SK-N-SH (cell line): ENCODE data around the gene USP10. TPM values are rescaled to one million over a fixed set of nuclear protein-coding genes. Genes with fewer than 3 reads are reported as not detected.

ENCODE experiments used
- CTCF ChIA-PET: fragments of 300-600, 350-600 bp; formaldehyde crosslinking; extraction: SDS; loops from one replicate; lab custom pipeline; 2021; lab: Yijun Ruan, JAX
- POLR2A ChIA-PET: fragments of 350-600 bp; sonication (Branson Sonifier 250); formaldehyde crosslinking; extraction: SDS; loops from one replicate; lab custom pipeline; 2020; ENCODE audit warnings: antibody characterized with exemption, inconsistent platforms; lab: Yijun Ruan, JAX
- DNase-seq: peaks from one replicate; pipeline ENCODE4 v3.0.0; 2012
- H2AFZ ChIP-seq: fragments of 200-600 bp; sonication (generic); 2 replicates; pipeline ENCODE4 v1.8.1; 2016; ENCODE audit warnings: antibody characterized with exemption, mild to moderate bottlenecking, low read depth
- H3F3A ChIP-seq: fragments of 200-600 bp; sonication (generic); replicated peaks from 2 replicates; pipeline ENCODE3; 2016; ENCODE audit warnings: antibody characterized with exemption, mild to moderate bottlenecking; ENCODE audit not compliant: insufficient read depth
- H3K27ac ChIP-seq, 2 experiments: fragments of 200-500 bp in 1 of 2; fragments of 200-600 bp in 1 of 2; sonication (Bioruptor generic) in 1 of 2; sonication (generic), shearing (Covaris generic) in 1 of 2; 2 replicates each; pipeline versions ENCODE4 v1.5.1 to v1.6.1; 2014 to 2016; ENCODE audit warnings: low read depth in 2 of 2, inconsistent platforms in 1 of 2, low read length in 1 of 2, mild to moderate bottlenecking in 1 of 2, mixed read lengths in 1 of 2
- H3K27me3 ChIP-seq: fragments of 200-600 bp; sonication (generic), shearing (Covaris generic); 2 replicates; pipeline ENCODE4 v1.6.1; 2016; ENCODE audit warnings: mixed run types; ENCODE audit not compliant: insufficient read depth
- H3K36me3 ChIP-seq, 2 experiments: fragments of 200-500 bp in 1 of 2; fragments of 200-600 bp in 1 of 2; sonication (Bioruptor generic) in 1 of 2; sonication (generic) in 1 of 2; replicated peaks in 1 of 2; 2 replicates each; pipeline versions ENCODE3 to v1.5.1; 2014 to 2016; ENCODE audit warnings: low read length in 1 of 2, mild to moderate bottlenecking in 1 of 2; ENCODE audit not compliant: insufficient read depth in 2 of 2, control insufficient read depth in 1 of 2
- H3K4me1 ChIP-seq, 2 experiments: fragments of 200-500 bp in 1 of 2; fragments of 200-600 bp in 1 of 2; sonication (Bioruptor generic) in 1 of 2; sonication (generic), shearing (Covaris generic) in 1 of 2; 2 replicates each; pipeline versions ENCODE4 v1.5.1 to v1.6.1; 2014 to 2016; ENCODE audit warnings: low read depth in 1 of 2, low read length in 1 of 2, mixed run types in 1 of 2; ENCODE audit not compliant: insufficient read depth in 2 of 2, control insufficient read depth in 1 of 2
- H3K4me2 ChIP-seq: fragments of 200-600 bp; sonication (generic), shearing (Covaris generic); 2 replicates; pipeline ENCODE4 v1.6.1; 2017; ENCODE audit warnings: mixed run types
- H3K4me3 ChIP-seq, 2 experiments: fragments of 200-500 bp in 1 of 2; fragments of 200-600 bp in 1 of 2; sonication (Bioruptor generic) in 1 of 2; sonication (generic), shearing (Covaris generic) in 1 of 2; 2 replicates each; pipeline versions ENCODE4 v1.5.1 to v1.8.1; 2014 to 2016; ENCODE audit warnings: low read depth in 2 of 2, inconsistent platforms in 1 of 2, low read length in 1 of 2, mild to moderate bottlenecking in 1 of 2, mixed read lengths in 1 of 2, moderate library complexity in 1 of 2
- H3K79me2 ChIP-seq: fragments of 200-600 bp; sonication (generic); 2 replicates; pipeline ENCODE4 v1.8.1; 2017; ENCODE audit warnings: mild to moderate bottlenecking; ENCODE audit not compliant: insufficient read depth
- H3K9ac ChIP-seq: fragments of 200-600 bp; sonication (generic); 2 replicates; pipeline ENCODE4 v1.6.1; 2017; ENCODE audit warnings: mixed run types
- H3K9me2 ChIP-seq: fragments of 200-600 bp; sonication (generic); 2 replicates; pipeline ENCODE4 v1.6.1; 2017; ENCODE audit warnings: mixed run types
- H3K9me3 ChIP-seq: fragments of 200-600 bp; sonication (generic); 2 replicates; pipeline ENCODE4 v1.6.1; 2017; ENCODE audit warnings: mixed run types, mild to moderate bottlenecking, moderate library complexity
- H4K20me1 ChIP-seq: fragments of 200-600 bp; sonication (generic); 2 replicates; pipeline ENCODE4 v1.6.1; 2017; ENCODE audit warnings: mild to moderate bottlenecking, mixed run types; ENCODE audit not compliant: insufficient read depth
- CHD2 ChIP-seq: fragments of 150-350 bp; IDR thresholded peaks from 2 replicates; pipeline ENCODE4 v1.6.1; 2018; ENCODE audit warnings: low read length; ENCODE audit not compliant: partially characterized antibody
- EP300 ChIP-seq, 2 experiments: IDR thresholded peaks; 2 replicates each; pipeline versions ENCODE4 v1.4.0 to v1.6.1; 2012; ENCODE audit warnings: borderline replicate concordance in 1 of 2, low read depth in 1 of 2, low read length in 1 of 2
- EZH2phosphoT487 ChIP-seq: fragments of 200-600 bp; sonication (generic); IDR thresholded peaks from 2 replicates; pipeline ENCODE4 v1.6.1; 2017; ENCODE audit warnings: low read depth, mixed run types, mild to moderate bottlenecking, antibody characterized with exemption, moderate library complexity, borderline replicate concordance
- FOXJ3 ChIP-seq: sonication (generic); formaldehyde crosslinking; IDR thresholded peaks from 2 replicates; pipeline ENCODE4 v1.5.1; 2020; ENCODE audit warnings: mild to moderate bottlenecking, missing genetic modification reagents
- GABPA ChIP-seq: IDR thresholded peaks from 2 replicates; pipeline ENCODE4 v1.4.0; 2012; ENCODE audit warnings: low read depth, mild to moderate bottlenecking
- MXI1 ChIP-seq: IDR thresholded peaks from 2 replicates; pipeline ENCODE4 v1.6.1; 2012; ENCODE audit warnings: mild to moderate bottlenecking, low read depth, low read length, improper control_type of control experiment
- NRF1 ChIP-seq: IDR thresholded peaks from 2 replicates; pipeline ENCODE4 v1.6.1; 2012; ENCODE audit warnings: low read depth, mild to moderate bottlenecking, low read length
- POLR2AphosphoS5 ChIP-seq: IDR thresholded peaks from 2 replicates; pipeline ENCODE4 v1.6.1; 2012; ENCODE audit warnings: low read depth, low read length
- RCOR1 ChIP-seq: fragments of 150-350 bp; IDR thresholded peaks from 2 replicates; pipeline ENCODE4 v1.6.1; 2017; ENCODE audit warnings: antibody characterized with exemption, low read length
- SIN3A ChIP-seq: IDR thresholded peaks from 2 replicates; pipeline ENCODE4 v1.6.1; 2012; ENCODE audit warnings: low read depth, mild to moderate bottlenecking, low read length, moderate library complexity, borderline replicate concordance
- TAF1 ChIP-seq: IDR thresholded peaks from 2 replicates; pipeline ENCODE4 v1.6.1; 2012; ENCODE audit warnings: low read depth, mild to moderate bottlenecking, low read length, moderate library complexity, borderline replicate concordance
- TCF12 ChIP-seq: IDR thresholded peaks from 2 replicates; pipeline ENCODE4 v1.4.0; 2012
- WGBS: methylation state at CpG from one replicate; pipeline ENCODE4 v1.1.6; 2017; ENCODE audit warnings: low lambda C conversion rate; 5-methylcytosine and 5-hydroxymethylcytosine counted together
- polyA plus RNA-seq, 3 experiments: library from polyadenylated mRNA; depleted of rRNA; stranded (reverse); fragments of >200 nt; gene quantifications; 2 replicates each; pipeline ENCODE4 v1.2.3, GENCODE V29; 2012
- TF ChIP-seq, protein P1 (sequence below): IDR thresholded peaks from 2 replicates; pipeline ENCODE4 v1.4.0; 2012; ENCODE audit warnings: low read depth, borderline replicate concordance
- TF ChIP-seq, protein P2 (sequence below): IDR thresholded peaks from 2 replicates; pipeline ENCODE4; 2012
- TF ChIP-seq, protein P3 (sequence below): fragments of 200-600 bp; sonication (generic); IDR thresholded peaks from 2 replicates; pipeline ENCODE4 v1.6.1; 2017; ENCODE audit warnings: antibody characterized with exemption, mild to moderate bottlenecking, moderate library complexity
- TF ChIP-seq, protein P4 (sequence below): IDR thresholded peaks from 2 replicates; pipeline ENCODE4 v1.4.0; 2012; ENCODE audit warnings: low read depth

The USP10 gene
- polyA plus RNA-seq, 1 of the 3 experiments (the other 2 are of a cell fraction) = 49.2 TPM

DNA sequence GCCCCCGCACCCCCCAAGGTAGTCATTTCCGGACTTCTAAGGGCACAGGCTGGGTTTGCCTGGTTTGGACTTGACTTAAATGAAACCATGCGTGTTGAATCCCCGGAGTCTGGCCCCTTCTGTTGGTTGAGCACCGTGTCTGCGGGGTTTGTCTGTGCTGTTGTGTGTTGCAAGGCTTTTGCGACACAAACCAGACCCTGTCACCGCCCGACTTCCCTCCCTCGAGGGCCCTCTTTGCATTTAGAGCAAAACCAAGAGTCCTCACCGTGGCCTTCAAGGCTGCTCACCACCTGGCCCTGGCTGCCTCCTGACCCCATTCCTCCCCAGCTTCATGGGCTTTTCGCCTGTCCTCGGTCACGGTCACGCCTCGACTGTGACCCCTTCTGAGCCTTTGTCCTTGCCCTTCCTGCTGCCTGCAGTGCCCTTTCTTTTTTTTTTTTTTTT lies 127.4 kb downstream of the USP10 start:
- Histone ChIP-seq H3K27ac (peak overlapping the region; percentile 58 to 73), H3K36me3 (no peaks in the 10 kb centered on the region), H2AFZ (peak overlapping the region; percentile 85), H3K79me2 (no peaks in the 10 kb centered on the region), H3K4me3 (no peak overlapping the region), H4K20me1 (no peaks in the 10 kb centered on the region), H3F3A (peaks cover 17% of the 10 kb centered on the region), H3K9me3 (no peaks in the 10 kb centered on the region), H3K4me1 (peaks cover 18 to 25% of the 10 kb centered on the region in 2 experiments; a peak in 2 of 4 replicates), H3K27me3 (no peaks in the 10 kb centered on the region), H3K4me2 (0 out of 2 replicates have a peak overlapping the region, but pooled peaks have one; percentile 41), H3K9ac (peak overlapping the region; percentile 49; the same call in 1 of the 2 replicates), H3K9me2 (no peaks in the 10 kb centered on the region)
- CTCF ChIA-PET = interaction anchor here (1.0 to 1.6 kb wide), 4 partner anchors 71 to 205 kb away, joined by 3 to 7 read pairs (median 4); no protein-coding TSS in a partner anchor
- POLR2A ChIA-PET = interaction anchor here (0.6 kb wide), 2 partner anchors 12 to 22 kb away, joined by 3 read pairs; no protein-coding TSS in a partner anchor
- TF ChIP-seq GABPA (no peak), TCF12 (peak; percentile 68), CHD2 (peak; percentile 27), NRF1 (no peak), MXI1 (peak; percentile 12; the same call in 1 of the 2 replicates), TAF1 (no peak), EZH2phosphoT487 (no peak), RCOR1 (peak; percentile 65; the same call in 1 of the 2 replicates), EP300 (IDR thresholded peaks at IDR 0.05; ENCODE audit: borderline replicate concordance in 1 of 2, low read depth in 1 of 2, low read length in 1 of 2) (peak in 1 of 2 experiments; percentile 69; a peak in 1 of 4 replicates), FOXJ3 (peak; percentile 60; the same call in 1 of the 2 replicates), SIN3A (no peak)
- TF ChIP-seq, protein P1, sequence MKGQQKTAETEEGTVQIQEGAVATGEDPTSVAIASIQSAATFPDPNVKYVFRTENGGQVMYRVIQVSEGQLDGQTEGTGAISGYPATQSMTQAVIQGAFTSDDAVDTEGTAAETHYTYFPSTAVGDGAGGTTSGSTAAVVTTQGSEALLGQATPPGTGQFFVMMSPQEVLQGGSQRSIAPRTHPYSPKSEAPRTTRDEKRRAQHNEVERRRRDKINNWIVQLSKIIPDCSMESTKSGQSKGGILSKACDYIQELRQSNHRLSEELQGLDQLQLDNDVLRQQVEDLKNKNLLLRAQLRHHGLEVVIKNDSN = no peak
- TF ChIP-seq, protein P2, sequence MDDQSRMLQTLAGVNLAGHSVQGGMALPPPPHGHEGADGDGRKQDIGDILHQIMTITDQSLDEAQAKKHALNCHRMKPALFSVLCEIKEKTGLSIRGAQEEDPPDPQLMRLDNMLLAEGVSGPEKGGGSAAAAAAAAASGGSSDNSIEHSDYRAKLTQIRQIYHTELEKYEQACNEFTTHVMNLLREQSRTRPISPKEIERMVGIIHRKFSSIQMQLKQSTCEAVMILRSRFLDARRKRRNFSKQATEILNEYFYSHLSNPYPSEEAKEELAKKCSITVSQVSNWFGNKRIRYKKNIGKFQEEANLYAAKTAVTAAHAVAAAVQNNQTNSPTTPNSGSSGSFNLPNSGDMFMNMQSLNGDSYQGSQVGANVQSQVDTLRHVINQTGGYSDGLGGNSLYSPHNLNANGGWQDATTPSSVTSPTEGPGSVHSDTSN = peak; percentile 38
- WGBS = 69% methylated on average over 7 of the region's 16 CpGs
- DNase-seq = peak; percentile 85

DNA sequence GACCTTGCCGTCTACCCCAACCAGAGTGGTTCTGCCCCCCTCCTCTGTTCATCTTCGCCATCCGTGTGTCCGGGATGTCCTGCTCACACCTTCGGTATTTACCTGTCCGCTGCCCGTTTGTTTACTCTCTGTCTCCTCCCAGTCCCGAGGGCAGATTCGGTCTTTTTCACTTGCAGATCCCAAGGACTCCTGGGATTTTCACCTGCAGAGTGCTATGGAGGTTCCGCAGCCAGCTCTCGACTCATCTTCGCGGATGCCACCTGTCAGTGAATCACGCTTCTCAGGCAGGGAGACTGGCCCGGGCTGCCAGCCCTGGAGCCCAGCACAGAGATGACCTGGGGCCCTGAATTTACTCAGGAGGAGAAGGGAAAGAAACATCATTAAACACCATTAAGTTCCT lies 128.1 kb downstream of the USP10 start:
- no peak for DNase-seq
- H3K36me3 ChIP-seq = no peaks in the 10 kb centered on the region
- H3K27me3 ChIP-seq = no peaks in the 10 kb centered on the region
- H3K4me3 ChIP-seq = no peak overlapping the region
- no peaks in the 10 kb centered on the region for H3K79me2 ChIP-seq
- no peaks in the 10 kb centered on the region for H3K9me3 ChIP-seq
- no peaks in the 10 kb centered on the region for H3K9me2 ChIP-seq
- no peak overlapping the region for H3K9ac ChIP-seq
- WGBS = 92% methylated on average over 15 of the region's 15 CpGs
- peaks cover 18 to 25% of the 10 kb centered on the region in 2 experiments; a peak in 2 of 4 replicates for H3K4me1 ChIP-seq
- ChIA-PET POLR2A (no interaction called here), CTCF (interaction anchor here (1.1 to 1.6 kb wide), 2 partner anchors 90 to 143 kb away, joined by 3 to 7 read pairs; no protein-coding TSS in a partner anchor)
- no peak overlapping the region; the same call in 1 of the 2 replicates for H3K4me2 ChIP-seq
- no peaks in the 10 kb centered on the region for H4K20me1 ChIP-seq
- TF ChIP-seq, protein P3, sequence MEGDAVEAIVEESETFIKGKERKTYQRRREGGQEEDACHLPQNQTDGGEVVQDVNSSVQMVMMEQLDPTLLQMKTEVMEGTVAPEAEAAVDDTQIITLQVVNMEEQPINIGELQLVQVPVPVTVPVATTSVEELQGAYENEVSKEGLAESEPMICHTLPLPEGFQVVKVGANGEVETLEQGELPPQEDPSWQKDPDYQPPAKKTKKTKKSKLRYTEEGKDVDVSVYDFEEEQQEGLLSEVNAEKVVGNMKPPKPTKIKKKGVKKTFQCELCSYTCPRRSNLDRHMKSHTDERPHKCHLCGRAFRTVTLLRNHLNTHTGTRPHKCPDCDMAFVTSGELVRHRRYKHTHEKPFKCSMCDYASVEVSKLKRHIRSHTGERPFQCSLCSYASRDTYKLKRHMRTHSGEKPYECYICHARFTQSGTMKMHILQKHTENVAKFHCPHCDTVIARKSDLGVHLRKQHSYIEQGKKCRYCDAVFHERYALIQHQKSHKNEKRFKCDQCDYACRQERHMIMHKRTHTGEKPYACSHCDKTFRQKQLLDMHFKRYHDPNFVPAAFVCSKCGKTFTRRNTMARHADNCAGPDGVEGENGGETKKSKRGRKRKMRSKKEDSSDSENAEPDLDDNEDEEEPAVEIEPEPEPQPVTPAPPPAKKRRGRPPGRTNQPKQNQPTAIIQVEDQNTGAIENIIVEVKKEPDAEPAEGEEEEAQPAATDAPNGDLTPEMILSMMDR = no peak
- no peak for TF ChIP-seq GABPA
- TF ChIP-seq, protein P4, sequence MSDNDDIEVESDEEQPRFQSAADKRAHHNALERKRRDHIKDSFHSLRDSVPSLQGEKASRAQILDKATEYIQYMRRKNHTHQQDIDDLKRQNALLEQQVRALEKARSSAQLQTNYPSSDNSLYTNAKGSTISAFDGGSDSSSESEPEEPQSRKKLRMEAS = no peak
- no peak for TF ChIP-seq POLR2AphosphoS5
- no peak for TF ChIP-seq EZH2phosphoT487
- TF ChIP-seq TCF12 = no peak
- TF ChIP-seq NRF1 = no peak
- no peak for TF ChIP-seq MXI1
- no peak overlapping the region for H3K27ac ChIP-seq
- H3F3A ChIP-seq = peaks cover 17% of the 10 kb centered on the region
- no peak overlapping the region for H2AFZ ChIP-seq
